ENCODE measurements around the gene ISLR.

DNA sequence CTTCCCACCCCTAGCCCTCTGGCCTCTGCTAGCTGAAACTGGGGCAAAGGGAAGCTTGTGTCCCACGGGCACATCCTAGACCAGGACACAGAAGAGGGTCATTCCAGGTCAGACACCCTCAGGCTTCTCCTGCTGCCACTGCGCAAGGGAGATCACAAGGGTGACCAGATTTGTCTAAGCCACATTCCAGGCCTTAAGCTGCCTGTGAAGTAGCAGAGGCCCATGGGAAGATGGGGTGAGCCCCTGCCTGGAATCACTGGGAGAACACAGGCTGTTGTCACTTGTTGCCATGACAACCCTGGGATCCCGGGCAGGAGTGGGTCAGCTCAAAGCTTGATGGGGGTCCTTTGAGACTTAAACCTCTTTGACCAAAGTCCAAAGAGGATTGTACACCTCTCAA is 18.3 kb downstream of the ISLR start:
- TF ChIP-seq CTCF (IDR thresholded peaks at IDR 0.05; ENCODE audit: control extremely low read depth in 1 of 3, insufficient read depth in 1 of 3, low read depth in 1 of 3, low read length in 3 of 3), result no peak
- TF ChIP-seq, protein P1, sequence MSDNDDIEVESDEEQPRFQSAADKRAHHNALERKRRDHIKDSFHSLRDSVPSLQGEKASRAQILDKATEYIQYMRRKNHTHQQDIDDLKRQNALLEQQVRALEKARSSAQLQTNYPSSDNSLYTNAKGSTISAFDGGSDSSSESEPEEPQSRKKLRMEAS (IDR thresholded peaks at IDR 0.05), result no peak
- no peak for TF ChIP-seq KDM1A (IDR thresholded peaks at IDR 0.05; ENCODE audit: borderline replicate concordance, low read length)
- no peak for TF ChIP-seq POLR2A (IDR thresholded peaks at IDR 0.05; ENCODE audit: control extremely low read depth in 1 of 2, low read depth in 2 of 2, low read length in 2 of 2)
- TF ChIP-seq EZH2 (IDR thresholded peaks at IDR 0.05; ENCODE audit: low read depth, low read length, severe bottlenecking), result no peak
- no peak for TF ChIP-seq ZNF274 (IDR thresholded peaks at IDR 0.05; ENCODE audit: borderline replicate concordance, extremely low read depth, low read length)
- no peak for TF ChIP-seq EP300 (IDR thresholded peaks at IDR 0.05; ENCODE audit: borderline replicate concordance in 1 of 2, low read depth in 2 of 2, low read length in 2 of 2)
- TF ChIP-seq ATF3 (IDR thresholded peaks at IDR 0.05; ENCODE audit: insufficient read depth, low read depth, low read length), result no peak
- TF ChIP-seq SRF (IDR thresholded peaks at IDR 0.05; ENCODE audit: low read depth, low read length), result no peak
- no peak for TF ChIP-seq USF2 (IDR thresholded peaks at IDR 0.05; ENCODE audit: low read length)
- TF ChIP-seq, protein P2, sequence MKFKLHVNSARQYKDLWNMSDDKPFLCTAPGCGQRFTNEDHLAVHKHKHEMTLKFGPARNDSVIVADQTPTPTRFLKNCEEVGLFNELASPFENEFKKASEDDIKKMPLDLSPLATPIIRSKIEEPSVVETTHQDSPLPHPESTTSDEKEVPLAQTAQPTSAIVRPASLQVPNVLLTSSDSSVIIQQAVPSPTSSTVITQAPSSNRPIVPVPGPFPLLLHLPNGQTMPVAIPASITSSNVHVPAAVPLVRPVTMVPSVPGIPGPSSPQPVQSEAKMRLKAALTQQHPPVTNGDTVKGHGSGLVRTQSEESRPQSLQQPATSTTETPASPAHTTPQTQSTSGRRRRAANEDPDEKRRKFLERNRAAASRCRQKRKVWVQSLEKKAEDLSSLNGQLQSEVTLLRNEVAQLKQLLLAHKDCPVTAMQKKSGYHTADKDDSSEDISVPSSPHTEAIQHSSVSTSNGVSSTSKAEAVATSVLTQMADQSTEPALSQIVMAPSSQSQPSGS (IDR thresholded peaks at IDR 0.05; ENCODE audit: low read length), result no peak

Measured in H1 (cell line).